NB4 (cell line): ENCODE measurements around the gene SLC38A6.

Experiments used
- CTCF ChIP-seq: IDR thresholded peaks from one replicate; pipeline ENCODE4 v1.5.1; 2012; ENCODE audit warnings: low read depth, low read length
- MAX ChIP-seq: IDR thresholded peaks from 2 replicates; pipeline ENCODE4 v1.6.1; 2011; ENCODE audit warnings: low read depth, low read length
- MYC ChIP-seq: IDR thresholded peaks from 2 replicates; pipeline ENCODE4 v1.6.1; 2011; ENCODE audit warnings: low read depth, low read length
- POLR2A ChIP-seq: IDR thresholded peaks from 2 replicates; pipeline ENCODE4 v1.6.1; 2011; ENCODE audit warnings: mild to moderate bottlenecking; ENCODE audit not compliant: insufficient read length; ENCODE audit errors: extremely low read depth

- no peak for TF ChIP-seq CTCF
- TF ChIP-seq POLR2A = no peak
- no peak for TF ChIP-seq MYC
- TF ChIP-seq MAX = no peak
Measured at GRCh38 chr14:60977847-60978246, 3.2 kb upstream of the SLC38A6 start.
